Glutamatergic neuron (in vitro differentiated cells): ENCODE data around the gene PEX14. TPM values are rescaled to one million over a fixed set of nuclear protein-coding genes. Genes with fewer than 3 reads are reported as not detected.
A peak's percentile ranks its signal among the peaks of the same experiment; 100 is the strongest.

Source experiments
- DNase-seq: peaks from one replicate; pipeline ENCODE4 v3.0.0; 2022
- H3K27ac Mint-ChIP-seq: one replicate; pipeline ENCODE4 v1.8.0; 2020; ENCODE audit warnings: mild to moderate bottlenecking, mixed read lengths, inconsistent platforms; ENCODE audit not compliant: unreplicated experiment
- H3K27me3 Mint-ChIP-seq: one replicate; pipeline ENCODE4 v1.8.0; 2020; ENCODE audit warnings: mild to moderate bottlenecking, moderate library complexity, mixed read lengths, inconsistent platforms; ENCODE audit not compliant: unreplicated experiment
- H3K36me3 Mint-ChIP-seq: one replicate; pipeline ENCODE4 v1.8.0; 2020; ENCODE audit warnings: mild to moderate bottlenecking, mixed read lengths, inconsistent platforms; ENCODE audit not compliant: unreplicated experiment
- H3K4me1 Mint-ChIP-seq: one replicate; pipeline ENCODE4 v1.8.0; 2020; ENCODE audit warnings: mild to moderate bottlenecking, low read depth, mixed read lengths, inconsistent platforms; ENCODE audit not compliant: unreplicated experiment
- H3K4me3 Mint-ChIP-seq: one replicate; pipeline ENCODE4 v1.8.0; 2020; ENCODE audit warnings: mild to moderate bottlenecking, mixed read lengths, inconsistent platforms; ENCODE audit not compliant: unreplicated experiment
- H3K9me3 Mint-ChIP-seq: one replicate; pipeline ENCODE4 v1.8.0; 2020; ENCODE audit warnings: mild to moderate bottlenecking, moderate library complexity, mixed read lengths, inconsistent platforms; ENCODE audit not compliant: unreplicated experiment
- total RNA-seq: library from RNA; stranded (reverse); fragmentation: NEBNext Ultra II Directional; extraction: Animal tissue kit (Norgen Biotek cat#: 25700); gene quantifications from one replicate; pipeline ENCODE4 v1.2.1, GENCODE V29; 2021; ENCODE audit not compliant: unreplicated experiment
- TF ChIP-seq, protein P1 (sequence below): fragments of 200-600 bp; sonication (generic); IDR thresholded peaks from one replicate; pipeline ENCODE4 v1.5.0; 2021; ENCODE audit not compliant: partially characterized antibody, unreplicated experiment

PEX14 gene
- total RNA-seq, 1 donor from 2014 or later, result 25.8 TPM

DNA sequence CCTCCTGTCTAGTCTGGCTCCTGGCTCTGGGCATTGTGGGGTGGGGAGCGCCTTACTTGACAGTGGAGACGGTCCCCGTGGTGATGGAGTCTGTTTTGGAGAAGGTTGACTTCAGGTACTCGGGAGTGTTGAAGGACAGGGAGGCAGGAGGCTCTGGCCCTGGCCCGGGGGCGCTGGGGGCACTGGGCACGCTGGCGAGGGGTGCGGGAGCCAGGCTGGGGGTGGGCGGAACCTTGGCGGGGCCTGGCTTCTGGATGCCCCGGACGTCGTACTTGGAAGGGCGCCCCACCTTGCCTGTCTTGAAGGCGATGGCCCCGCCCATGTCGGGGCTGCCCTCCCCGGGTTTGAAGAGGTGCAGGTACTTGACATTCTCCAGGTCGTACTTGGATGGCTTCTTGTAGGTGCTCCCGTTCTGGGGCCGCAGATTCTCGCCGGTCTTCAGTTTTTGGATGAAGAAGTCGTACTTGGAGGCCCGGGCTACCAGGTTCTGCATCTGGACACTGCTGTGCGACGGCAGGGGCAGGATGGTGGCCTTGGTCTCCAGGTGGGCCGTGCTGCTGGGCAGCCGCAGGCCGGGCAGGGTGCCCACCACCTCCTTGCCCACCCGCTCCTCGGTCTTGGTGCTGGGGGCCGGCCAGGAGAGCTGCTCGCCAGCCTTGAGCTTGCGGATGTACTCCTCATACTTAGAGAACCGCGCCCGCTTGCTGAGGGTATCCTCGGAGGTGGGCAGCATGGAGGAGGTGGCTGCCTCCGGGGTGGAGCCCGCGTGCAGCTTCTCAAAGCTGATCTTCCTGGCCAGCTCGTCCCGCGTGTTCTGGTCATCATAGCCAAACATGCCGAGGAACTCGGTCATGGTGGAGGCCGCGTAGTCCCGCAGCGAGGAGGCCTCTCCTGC is 185.1 kb downstream of the PEX14 start:
- Mint-ChIP-seq H3K9me3 (peaks cover 4% of the 10 kb centered on the region), H3K4me1 (peaks cover 13% of the 10 kb centered on the region), H3K4me3 (no peak overlapping the region), H3K36me3 (no peaks in the 10 kb centered on the region), H3K27me3 (peaks cover 10% of the 10 kb centered on the region), H3K27ac (no peak overlapping the region)
- TF ChIP-seq, protein P1, sequence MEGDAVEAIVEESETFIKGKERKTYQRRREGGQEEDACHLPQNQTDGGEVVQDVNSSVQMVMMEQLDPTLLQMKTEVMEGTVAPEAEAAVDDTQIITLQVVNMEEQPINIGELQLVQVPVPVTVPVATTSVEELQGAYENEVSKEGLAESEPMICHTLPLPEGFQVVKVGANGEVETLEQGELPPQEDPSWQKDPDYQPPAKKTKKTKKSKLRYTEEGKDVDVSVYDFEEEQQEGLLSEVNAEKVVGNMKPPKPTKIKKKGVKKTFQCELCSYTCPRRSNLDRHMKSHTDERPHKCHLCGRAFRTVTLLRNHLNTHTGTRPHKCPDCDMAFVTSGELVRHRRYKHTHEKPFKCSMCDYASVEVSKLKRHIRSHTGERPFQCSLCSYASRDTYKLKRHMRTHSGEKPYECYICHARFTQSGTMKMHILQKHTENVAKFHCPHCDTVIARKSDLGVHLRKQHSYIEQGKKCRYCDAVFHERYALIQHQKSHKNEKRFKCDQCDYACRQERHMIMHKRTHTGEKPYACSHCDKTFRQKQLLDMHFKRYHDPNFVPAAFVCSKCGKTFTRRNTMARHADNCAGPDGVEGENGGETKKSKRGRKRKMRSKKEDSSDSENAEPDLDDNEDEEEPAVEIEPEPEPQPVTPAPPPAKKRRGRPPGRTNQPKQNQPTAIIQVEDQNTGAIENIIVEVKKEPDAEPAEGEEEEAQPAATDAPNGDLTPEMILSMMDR, result no peak
- no peak for DNase-seq

DNA sequence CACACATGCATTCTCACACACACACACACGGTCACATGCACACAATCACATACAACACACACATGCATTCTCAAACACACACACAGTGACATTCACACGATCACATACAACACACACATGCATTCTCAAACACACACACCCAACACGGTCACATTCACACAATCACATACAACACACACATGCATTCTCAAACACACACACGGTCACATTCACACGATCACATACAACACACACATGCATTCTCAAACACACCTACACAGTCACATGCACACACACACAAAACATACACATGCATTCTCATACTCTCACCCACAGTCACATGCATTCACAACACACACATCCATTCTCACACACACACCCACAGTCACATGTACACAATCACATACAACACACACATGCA is 186.7 kb downstream of the PEX14 start:
- Mint-ChIP-seq H3K27me3 (peaks cover 5% of the 10 kb centered on the region), H3K9me3 (peaks cover 5% of the 10 kb centered on the region), H3K4me3 (no peak overlapping the region), H3K4me1 (peaks cover 15% of the 10 kb centered on the region), H3K36me3 (no peaks in the 10 kb centered on the region), H3K27ac (no peak overlapping the region)
- TF ChIP-seq, protein P1, result no peak
- no peak for DNase-seq

DNA sequence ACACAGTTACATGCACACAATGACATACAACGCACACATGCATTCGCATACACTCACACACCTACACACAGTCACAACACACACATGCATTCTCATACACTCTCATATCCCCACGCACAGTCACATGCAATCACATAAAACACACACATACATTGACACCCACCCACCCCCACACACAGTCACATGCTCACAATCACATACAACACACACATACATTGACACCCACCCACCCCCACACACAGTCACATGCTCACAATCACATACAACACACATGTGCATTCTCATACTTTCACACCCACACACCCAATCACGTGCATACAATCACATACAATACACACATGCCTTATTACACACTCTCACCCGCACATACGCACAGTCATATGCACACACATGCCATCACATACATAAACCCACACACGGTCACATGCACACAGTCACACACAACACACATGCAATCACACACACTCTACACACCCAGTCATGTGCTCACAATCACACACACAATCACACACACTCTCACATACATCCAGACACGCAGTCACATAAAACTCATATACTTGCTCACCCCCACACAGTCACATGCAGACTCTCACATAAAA is 187.4 kb downstream of the PEX14 start:
- Mint-ChIP-seq H3K36me3 (no peaks in the 10 kb centered on the region), H3K4me3 (no peak overlapping the region), H3K27ac (no peak overlapping the region), H3K4me1 (peaks cover 17% of the 10 kb centered on the region), H3K27me3 (peaks cover 8% of the 10 kb centered on the region), H3K9me3 (peaks cover 5% of the 10 kb centered on the region)
- no peak for DNase-seq
- TF ChIP-seq, protein P1, result no peak

DNA sequence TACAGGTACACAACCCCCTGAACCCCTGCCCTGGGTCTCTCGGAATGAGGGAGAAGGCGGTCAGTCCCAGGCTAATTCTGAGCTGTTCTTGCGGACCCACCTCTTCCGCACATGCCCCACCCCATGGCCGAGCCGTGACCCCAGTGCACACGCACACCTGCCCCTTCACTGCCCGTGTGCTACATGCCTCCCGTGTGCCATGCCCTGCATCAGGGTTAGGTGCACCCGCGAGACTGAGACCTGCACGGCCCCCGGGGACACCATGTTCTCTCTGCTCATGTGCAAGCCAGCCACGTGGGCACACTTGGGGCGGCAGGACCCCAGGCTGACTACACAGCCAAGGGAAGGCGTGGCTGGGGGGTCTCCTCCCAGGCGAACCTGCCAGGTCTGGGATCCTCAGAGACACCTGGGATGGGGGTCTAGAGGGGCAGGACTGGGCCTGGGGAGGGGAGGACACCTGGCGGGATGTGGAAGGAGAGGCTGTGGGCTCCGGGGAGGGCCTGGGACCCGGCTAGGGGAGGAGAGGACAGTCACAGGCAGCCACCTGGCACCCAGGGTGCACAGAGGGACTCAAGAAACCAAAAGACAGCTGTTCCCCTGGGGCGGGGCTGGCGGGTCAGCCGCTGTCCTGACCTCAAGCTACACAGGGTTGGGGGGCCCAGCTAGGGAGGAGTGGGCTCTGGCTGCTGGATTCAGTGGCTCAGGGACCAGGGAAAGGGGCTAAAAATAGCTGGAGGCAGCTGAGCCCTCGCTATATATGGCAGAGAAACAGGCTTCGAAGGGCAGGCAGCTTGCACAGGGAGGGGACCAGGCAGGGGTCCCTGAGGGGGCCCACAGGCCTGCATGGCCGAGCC is 188.3 kb downstream of the PEX14 start:
- peak overlapping the region; percentile 71 for H3K27ac Mint-ChIP-seq
- H3K36me3 Mint-ChIP-seq, result no peaks in the 10 kb centered on the region
- H3K4me1 Mint-ChIP-seq, result peaks cover 16% of the 10 kb centered on the region
- TF ChIP-seq, protein P1, result no peak
- H3K27me3 Mint-ChIP-seq, result peaks cover 9% of the 10 kb centered on the region
- DNase-seq, result no peak
- H3K9me3 Mint-ChIP-seq, result peaks cover 5% of the 10 kb centered on the region
- no peak overlapping the region for H3K4me3 Mint-ChIP-seq
